ENCODE measurements around the gene CTSD.

CTSD gene

DNA sequence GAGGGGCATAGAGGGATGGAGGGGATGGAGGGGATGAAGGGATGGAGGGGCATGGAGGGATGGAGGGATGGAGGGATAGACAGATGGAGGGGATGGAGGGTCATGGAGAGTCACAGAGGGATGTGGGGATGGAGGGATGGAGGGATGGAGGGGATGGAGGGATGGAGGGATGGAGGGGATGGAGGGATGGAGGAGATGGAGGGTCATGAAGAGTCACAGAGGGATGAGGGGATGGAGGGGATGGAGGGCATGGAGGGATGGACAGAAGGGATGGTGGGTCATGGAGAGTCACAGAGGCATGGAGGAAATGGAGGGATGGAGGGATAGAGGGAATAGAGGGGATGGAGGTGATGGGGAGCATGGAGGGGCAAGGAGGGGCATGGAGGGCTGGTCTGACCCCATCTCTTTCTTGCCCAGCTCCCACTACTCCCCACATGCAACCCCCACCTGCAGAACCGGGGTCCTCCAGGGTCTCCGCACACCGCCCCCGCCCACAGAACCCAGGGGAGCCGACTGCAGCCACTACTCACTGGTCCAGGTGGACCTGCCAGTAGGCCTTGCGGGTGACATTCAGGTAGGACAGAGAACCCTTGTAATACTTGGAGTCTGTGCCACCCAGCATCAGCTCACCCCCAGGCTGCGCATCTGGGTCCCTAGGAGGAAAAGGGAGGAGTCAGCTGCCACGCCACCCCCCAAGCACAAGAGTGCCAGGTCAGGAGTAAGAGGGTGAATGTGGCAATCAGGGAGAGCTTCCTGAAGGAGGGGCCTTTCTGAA, 9.2 kb downstream of the CTSD start:
- DNase-seq, result no peak

DNA sequence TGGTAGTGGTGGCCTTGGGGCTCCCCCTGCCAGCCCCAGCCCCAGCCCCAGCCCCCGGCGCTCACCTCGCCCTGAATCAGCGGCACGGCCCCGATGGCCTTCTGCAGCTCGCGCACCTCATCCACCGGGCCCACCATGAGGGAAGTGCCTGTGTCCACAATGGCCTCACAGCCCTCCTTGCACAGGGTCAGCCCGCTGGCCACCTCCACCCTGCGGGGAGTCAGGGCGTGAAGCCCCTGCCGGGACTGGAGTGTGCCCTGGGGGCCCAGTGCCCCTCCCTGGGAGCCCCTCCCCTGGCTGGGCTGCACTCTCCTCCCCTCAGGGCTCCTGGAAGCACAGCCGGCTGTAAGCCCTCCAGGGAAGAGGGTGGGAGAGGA, 9.8 kb downstream of the CTSD start:
- DNase-seq, result no peak

DNA sequence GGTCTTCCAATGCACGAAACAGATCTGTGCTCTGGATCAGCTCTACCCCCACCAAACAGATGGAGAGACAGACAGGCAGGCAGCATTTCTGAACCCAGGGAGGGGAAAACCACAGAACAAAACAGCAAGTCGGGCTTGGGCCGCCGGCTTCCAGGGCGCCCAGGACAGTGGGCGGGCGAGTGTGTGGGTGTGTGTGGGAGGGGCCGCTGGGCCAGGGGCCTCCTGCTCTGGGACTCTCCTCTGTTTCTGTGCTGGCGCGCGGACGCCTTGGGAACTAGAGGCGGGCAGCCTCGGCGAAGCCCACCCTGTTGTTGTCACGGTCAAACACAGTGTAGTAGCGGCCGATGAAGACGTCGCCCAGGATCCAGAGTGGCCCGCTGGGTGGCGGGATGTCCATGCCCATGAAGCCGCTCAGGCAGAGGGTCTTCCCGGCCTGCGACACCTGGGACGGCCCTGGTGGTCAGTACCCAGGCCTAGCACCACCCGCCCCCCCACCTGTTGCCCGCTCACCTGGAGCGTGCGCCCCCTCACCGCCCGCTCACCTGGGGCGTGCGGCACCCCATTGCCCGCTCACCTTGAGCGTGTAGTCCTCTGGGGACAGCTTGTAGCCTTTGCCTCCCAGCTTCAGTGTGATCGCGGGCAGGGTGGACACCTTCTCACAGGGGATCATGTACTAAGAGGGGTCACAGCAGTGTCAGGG, 10.3 kb downstream of the CTSD start:
- DNase-seq, result no peak

DNA sequence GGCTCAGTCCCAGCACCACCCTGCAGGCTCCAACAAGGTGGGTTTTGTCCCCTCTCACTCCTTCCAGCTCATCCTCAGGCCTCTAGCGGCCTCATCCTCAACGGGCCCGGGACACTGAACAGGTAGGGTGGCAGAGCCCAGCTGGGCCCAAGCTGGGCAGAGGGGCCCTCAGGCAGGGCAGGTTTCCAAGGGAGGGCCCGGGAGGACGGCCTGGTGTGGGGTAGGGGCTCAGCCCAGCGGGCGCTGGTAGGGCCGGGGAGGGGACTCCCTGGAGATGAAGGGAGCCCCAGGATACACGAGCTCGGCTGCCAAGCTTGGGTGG, 10.9 kb downstream of the CTSD start:
- no peak for DNase-seq

DNA sequence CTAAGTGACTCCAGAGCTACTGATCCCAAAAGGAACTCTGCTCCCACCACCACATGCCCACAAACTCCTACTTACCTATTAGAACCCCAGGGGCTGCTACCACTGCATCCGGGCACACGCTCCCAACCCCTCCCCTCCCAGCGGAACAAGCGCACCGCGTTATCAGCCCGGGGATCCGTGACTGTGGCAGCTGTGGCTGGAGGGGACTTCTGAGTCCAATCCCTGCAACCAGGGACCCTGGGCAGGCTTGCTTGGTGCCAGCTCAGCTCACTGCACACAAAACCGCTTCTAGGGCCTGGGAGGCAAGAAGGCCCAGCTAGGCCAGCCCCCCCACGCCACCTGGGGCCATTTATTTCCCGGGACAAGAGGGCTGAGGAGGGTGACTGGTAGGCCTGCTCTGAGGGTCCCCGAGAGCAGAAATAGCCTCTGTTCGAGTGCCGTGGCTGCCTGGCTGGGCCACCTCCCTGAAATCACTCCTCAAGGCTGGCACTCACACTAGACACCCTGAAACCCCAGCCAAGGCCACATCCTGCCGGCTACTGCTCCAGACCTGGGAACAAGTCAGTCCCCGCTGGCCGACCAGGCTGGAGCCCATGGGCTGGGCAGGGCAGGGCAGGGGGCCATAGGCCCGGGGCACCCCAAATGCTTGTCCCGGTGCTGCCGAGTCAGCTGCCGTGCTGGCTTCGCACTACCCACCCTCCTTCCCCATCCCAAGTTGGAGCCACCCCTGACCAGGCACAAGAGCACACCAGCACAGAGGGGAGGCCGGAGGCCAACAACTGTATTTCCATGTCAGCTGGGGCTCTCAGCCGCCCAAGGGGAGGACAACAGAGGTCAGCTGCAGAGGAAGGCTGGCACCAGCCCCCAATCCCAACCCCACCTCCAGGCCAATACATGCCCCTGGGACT, 11.5 kb downstream of the CTSD start:
- no peak for DNase-seq

DNA sequence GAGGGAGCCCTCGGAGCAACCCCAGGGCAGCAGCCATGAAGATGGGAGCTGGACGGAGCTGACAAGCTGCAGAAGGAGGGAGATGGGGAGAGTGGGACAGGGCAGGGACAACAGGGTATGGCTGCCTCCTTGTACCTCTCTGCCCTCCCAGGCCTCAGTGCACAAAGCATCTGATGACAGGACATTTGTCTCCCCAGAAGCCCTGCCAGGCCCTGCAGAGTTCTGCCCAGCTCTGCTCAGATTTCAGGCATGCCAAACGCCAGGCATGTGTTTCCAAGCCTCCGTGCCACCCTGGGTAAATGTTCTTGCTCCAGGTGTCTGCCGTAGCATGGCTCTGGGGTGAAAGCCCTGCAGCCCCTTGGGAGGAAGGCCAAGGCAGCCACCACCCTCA, 12.2 kb downstream of the CTSD start:
- no peak for DNase-seq

DNA sequence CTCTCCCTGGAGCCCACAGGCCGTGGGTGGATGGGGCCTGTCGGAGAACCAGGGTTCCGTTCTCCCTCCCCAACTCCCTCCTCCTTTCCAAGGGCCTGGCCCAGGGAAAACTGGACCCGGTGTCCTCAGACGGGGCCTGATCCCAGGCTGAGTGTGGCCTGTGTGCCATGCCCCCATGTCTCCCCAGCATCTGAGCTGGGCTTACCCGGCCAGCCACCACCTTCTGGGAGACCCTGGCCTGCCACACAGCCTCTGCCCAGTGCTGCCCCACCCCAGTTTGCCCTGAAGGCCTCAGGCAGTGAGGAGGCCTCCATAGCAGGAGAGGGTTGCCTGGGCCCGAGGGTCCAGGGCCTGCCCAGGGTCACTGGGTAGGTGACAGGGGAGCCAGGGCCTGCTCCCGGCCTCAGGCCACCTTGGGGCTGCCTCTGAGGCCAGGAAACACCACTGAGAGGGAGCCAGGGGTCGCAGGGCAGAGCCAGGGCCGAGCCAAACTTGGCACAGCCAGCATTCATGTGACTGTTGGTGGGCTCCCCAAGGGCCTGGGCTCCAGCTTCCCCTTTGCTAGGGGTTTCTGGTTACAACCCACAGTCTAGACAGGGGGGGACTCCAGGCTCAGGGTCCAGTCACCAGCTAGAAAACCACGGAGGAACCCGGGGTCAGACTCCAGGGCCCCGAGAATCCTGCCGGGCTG, 12.7 kb downstream of the CTSD start:
- no peak for DNase-seq

DNA sequence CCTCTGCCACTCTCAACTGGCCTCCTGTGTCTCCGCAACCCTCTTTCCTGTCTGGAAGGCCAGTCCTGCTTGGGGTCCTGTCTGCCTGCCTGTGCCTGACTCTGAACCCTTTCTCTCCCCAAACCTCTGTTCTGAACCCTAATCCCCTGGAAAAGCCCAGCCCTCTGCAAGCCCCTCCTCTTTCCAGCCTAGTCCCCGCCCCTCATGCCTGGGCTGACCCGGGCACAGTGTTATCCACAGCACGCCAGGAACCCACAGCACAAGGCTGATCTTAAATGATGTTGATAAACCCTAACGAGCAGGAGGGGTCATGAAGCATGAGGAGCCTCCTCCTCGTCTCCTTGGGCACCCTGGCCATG, 13.3 kb downstream of the CTSD start, which contains the start of gene IFITM10:
TSS of gene IFITM10 (minus strand) at position 115 of the 359 bp plus-strand sequence. CDS start 153 bp downstream, outside the sequence.
- DNase-seq, result no peak

DNA sequence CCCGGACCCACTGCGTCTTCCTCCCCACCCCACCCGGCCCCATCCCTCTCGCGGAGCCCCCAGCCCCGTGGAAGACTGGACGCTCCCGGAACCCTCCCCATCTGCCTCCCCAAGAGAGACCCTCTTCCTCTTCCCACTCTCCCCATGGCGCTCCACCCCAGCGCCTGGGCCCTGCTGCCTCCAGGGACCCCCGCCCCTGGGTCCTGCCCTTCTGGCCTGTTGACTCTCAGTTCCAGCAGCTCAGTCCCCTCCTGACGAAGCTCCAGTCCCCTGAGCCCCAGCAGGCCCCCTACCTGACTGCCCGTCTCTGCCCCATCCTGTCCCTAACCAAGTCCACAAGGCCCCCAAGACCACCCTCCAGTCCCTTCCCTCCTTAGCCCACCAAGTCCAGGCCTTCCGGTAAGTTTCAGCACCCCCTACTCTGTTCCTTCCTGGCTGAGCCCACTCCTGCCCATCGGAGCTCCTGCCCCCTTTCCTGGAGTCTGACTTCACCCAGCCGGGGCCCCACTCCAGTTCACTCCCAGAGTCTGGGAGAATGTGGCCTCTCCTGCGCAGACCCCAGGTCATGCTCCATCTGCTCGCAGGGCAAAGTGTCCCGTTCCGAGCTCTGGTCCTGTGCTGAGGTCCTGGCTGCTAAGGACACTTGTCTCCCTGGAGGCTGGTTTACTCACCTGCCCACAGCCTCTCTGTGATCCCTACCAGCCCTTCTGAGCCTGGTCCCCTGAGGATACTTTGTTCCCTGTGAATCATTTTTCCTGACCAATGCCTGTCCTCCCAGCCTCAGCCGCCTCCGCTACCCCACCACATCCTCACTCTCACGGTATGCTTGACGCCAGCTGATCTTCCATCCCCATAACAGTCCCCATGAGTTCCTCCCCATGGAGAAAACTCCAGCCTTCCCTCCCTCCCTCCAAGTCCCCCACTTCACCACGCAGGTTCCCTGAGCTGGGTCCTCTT, 14.1 kb downstream of the CTSD start:
- DNase-seq, result no peak

DNA sequence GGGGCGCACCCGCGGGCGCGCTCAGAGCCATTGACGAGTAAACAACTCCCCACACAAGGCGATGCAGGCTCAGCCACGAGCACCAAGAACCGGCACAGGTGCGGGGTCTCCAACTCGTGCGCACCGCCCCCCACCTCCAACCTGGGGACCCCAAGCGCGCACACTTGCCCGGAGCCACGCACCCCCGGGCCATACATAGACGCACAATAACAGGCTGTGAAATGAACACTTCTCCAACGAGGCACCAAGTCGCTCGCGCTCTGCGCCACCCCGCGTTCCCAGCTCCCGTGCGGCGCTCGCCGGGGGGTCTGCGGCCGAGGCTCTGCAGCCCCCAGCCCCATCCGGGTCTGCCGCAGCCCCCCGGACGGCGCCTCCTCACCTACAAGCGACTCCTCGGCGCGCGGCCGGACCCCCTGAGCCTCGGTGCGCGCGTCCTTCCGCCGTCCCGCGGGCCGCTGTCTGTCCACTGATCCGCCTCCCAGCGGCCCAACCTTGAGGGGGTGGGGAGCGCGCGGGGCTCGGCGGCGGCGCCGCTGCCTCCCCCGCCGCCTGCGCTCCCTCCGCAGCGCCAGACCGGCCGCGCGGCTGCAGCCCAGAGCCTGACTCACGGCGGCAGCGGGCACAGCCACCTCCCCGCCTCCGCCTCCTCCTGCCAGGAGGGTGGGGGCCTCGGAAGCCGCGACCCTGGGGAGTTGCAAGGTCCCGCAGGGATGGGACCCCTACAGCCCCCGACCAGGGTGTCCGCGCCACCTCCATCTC, 14.9 kb downstream of the CTSD start:
- DNase-seq, result no peak

DNA sequence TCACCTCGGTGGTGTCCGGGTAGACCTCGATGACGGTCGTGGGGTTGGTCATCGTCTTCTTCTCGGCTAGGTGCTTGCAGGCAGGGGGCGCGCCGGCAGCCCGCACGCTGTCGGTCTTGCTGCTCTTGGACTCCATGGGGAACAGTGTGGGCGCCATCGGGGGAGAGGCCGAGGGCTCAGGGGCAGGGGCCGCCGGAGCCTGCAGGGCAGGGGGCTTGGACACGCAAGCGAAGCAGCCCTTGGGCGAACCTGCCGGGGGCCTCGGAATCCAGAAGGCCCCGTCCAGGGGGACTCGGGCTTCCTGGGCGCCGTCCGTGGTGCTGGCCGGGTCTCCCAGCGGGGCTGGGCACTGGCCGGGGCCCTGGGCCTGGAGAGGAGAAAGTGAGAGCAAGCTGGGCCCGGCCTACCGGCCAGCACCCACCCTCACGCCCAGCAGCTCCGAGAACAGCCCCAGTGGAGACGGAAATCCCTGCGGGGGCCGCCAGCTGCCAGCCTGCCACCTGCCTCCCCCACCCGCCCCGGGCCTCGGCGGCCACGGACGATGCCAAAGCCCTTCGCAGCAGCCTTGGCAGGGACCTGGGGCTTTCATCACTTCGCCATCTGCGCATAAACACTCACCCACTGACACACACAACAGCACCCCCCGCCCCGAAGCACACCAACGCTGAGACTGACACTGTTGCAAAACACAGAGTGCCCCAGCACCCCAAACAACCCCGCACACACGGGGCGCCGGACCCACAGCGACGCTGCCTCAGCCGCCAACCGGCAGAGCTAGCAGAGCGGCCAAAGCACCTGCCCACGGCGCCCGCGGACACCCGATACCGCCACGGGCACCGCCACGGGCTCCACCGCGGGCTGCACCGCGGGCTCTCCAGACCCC, 15.7 kb downstream of the CTSD start:
- no peak for DNase-seq

DNA sequence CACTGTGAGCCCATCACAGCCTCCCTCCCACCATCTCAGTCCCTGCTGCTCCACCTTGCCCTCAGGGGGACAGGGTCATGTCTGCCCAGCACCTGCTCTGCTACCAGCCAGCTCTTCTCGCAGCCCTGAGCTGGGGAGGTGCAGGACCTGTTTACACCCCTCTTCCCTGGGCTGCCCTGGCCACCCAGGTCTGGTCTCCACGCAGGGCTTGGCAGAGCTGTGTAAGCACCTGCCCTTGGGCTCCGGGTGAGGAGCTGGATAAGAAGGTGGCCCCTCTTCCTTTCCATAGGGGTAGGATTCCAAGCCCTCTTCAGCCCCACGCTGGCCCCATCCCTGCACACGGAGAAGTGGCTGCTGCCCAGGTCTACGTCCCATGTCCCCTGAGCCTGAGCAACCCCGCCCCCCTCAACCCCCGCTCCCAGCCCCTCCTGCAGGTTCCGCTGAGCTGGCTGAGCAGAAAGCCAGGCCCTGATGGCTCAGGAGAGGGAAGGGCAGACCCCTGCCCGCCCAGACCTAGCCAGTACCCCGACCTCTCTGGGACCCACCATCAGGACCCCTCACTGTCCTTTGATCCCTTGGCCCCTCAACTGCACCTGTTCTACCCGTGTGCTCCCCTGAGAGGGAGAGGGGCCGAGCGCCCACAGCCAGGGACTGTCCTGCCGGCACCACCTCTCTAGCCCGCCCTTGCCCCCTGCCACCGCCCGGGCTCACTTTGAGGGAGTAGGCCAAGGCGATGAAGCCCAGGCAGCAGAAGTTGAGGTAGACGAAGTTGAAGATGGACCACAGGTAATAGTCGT, 16.6 kb downstream of the CTSD start:
- DNase-seq, result no peak

DNA sequence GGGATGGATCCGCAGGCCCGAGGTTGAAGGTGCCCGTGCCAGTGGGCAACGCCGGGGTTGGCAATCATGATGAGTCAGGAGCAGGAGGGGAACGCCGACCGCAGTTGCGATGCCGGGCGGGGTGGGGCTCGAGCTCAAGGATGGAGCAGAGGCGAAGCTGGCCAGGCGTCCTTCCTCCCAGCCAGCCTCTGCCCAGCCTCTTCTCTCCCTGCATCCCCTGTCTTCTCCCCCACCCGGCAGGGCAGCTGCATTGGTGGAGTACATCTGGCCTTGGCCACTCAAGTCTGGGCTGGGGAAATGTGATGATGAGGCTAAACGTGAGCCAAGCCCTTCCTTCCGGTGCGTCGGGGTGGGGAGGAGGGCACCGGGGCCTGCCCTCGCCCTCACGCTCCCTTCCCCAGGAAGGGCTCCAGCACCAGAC, 17.2 kb downstream of the CTSD start:
- DNase-seq, result no peak

DNA sequence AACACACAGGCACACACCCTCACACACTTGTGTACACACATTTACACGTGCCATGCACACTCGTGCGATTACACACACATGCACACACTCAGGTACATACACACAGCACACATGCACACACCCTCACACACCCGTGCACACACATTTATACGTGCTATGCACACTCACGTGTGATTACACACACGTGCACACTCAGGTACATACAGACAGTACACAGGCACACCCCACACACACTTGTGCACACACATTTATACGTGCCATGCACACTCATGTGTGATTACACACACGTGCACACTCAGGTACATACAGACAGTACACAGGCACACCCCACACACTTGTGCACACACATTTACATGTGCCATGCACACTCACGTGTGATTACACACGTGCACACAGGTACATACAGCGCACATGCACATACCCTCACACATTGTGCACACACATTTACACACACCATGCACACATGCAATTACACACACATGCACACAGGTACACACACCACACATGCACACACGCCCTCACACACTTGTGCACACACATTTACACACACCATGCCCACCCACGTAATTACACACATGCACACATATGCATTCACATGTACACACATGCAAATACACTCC, 17.9 kb downstream of the CTSD start:
- DNase-seq, result no peak

DNA sequence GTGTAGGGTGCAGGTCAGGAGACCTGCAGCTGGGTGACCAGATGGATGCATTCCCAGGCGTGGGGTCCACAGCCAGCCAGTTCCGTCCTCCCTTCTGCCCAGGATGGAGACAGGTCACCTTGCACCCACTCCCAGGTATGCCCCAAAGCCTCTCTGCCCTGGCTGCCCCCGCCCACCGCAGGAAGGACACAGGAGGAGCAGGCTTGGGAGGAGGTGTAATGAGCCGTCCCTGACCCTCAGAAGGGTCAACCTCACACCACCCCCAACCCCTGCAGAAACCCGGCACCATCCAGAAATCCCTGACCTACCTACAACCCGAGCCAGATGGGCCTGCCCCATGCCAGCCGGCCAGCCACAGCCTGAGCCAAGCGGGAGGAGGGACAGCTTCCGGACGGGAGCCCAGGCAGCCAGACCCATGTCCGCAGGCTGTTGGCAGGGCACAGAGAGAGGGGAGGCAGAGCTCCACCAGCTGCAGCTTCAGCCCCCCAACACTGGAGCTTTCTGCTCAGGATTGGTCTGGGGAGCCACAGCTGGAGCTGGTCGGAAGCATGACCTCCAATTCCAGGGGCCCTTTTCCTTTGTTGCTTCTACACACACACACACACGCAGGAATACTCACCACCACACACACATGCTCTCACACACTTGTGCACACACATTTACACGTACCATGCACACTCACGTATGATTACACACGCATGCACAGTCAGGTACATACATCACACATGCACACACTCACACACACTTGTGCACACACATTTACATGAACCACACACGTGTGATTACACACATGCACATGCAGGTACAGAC, 18.6 kb downstream of the CTSD start:
- no peak for DNase-seq

DNA sequence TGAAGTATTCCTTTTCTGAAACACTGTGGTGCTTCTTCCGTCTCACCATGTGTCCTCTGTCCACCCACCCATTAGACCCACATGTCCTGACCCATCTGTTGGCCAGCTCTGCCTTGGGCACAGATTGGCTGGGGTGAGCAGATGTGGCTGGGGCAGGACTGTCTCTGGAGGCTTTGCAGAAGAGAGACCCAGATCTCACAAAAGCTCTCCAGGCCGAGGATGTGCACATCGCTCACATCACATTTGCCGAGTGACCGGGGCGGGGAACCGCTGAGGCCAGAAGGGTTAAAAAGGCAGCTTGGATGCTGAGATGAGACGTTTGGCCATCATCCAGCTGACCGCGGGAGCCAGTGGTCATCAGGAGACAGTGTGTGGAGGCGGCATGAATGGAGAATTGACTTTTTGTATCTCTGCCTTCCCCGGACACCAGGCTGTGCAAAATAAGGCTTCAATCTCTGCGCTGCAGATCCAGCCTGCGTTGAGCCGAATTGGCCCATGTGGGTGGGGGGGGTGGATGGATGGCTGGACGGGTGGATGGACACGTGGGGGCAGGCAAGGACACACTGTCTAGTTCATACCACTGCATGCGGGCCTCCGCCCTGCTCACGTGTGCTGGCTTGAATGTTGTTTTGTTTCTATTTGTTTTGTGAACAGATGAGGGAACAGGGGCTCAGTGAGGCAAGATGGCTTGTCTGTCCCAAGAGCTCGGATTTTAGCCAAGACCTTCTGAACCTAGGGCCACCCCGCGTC, 19.4 kb downstream of the CTSD start:
- peak; percentile 30 for DNase-seq

DNA sequence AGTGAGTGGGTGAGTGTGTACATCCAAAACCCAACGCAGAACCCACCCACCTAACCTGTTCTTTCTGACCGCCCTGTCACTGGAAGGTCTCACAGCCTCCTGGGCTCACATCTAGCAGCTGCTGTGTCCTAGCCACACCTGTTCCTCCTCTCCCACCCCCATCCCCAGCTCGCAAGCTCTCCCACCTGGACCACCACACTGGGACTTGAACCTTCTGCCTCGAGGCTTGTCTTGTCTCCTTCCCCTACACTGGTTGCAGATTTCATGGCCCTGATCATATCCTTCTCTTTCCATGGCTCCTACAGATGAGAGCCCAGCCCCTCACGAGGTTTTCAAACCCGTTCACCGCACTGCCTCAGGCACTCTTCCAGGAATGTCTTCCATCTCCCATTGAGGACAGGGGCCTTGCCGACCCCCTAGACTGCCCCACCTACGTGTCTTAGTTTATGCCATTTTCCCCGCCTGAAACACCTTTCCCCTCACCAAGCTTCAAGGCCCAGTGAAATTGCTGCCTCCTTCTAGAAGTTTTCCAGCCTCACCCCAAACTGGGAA, 20.1 kb downstream of the CTSD start:
- peak; percentile 35 for DNase-seq

Measured in activated CD8-positive, alpha-beta memory T cell treated with anti-CD3 and anti-CD28 coated beads, Interleukin-2, amount 50 U/mL, for 48 hours (primary cell).